Measurements from ENCODE around the gene SLC24A3.

SLC24A3 gene

DNA sequence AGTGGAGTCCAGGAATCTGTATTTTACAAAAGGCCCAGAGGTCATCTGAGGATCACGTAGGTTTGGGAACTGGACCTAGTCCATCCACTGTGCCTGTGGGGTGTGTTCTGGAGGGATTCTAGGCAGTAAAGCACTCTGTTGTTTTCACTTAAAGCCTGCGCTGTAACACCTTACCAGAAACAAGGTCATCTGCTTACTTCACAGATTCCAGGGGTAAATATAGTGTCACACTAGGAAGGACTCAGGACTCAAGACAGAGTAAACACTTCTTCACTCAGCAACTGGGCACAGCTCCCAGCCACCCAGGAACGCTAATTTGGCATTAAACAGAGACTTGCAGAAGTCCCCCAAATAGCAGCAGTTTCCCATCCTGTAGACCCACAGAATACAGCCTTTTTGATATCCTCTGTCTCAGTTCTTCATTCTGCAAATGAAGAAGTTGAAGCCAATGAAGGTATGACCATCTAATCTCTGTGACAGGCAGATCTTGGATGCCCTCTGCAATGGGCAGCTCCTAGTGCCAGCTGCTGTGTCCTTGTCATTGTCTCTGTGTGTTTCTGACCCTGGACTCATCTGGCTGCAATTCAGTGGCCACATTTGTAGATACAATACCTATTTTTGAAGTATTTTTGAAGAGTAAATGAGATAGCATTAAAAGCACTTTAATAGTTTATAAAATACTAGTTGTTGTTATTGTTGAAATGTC is 129.1 kb downstream of the SLC24A3 start:
- TF ChIP-seq, protein P1, sequence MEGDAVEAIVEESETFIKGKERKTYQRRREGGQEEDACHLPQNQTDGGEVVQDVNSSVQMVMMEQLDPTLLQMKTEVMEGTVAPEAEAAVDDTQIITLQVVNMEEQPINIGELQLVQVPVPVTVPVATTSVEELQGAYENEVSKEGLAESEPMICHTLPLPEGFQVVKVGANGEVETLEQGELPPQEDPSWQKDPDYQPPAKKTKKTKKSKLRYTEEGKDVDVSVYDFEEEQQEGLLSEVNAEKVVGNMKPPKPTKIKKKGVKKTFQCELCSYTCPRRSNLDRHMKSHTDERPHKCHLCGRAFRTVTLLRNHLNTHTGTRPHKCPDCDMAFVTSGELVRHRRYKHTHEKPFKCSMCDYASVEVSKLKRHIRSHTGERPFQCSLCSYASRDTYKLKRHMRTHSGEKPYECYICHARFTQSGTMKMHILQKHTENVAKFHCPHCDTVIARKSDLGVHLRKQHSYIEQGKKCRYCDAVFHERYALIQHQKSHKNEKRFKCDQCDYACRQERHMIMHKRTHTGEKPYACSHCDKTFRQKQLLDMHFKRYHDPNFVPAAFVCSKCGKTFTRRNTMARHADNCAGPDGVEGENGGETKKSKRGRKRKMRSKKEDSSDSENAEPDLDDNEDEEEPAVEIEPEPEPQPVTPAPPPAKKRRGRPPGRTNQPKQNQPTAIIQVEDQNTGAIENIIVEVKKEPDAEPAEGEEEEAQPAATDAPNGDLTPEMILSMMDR (IDR thresholded peaks at IDR 0.05; ENCODE audit: low read depth, low read length) = no peak
- no peak overlapping the region for H3K4me3 ChIP-seq (replicated peaks in 1 of 2; ENCODE audit: low read depth in 2 of 2, low read length in 2 of 2)
- DNase-seq (ENCODE audit: low read depth in 2 of 2) = no peak

DNA sequence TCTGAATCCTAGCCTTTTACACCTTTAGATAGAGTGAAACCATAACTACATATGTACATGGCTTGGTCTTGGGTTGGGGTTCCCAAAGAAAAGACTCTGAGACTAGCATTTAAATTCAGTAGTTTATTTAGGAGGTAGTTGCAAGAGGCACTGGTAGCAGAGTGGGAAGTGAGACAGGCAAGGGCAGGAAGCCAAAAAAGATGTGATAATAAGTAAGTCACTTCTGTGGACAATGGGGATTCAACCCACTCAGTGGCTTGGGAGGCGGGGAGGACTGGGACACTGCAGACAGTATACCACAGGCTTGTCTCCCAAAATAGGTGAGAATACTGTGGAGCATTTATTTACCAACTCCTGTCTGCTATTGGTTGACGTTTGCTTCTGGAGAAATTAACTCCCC is 131.9 kb downstream of the SLC24A3 start:
- no peak overlapping the region for H3K4me3 ChIP-seq (replicated peaks in 1 of 2; ENCODE audit: low read depth in 2 of 2, low read length in 2 of 2)
- no peak for DNase-seq (ENCODE audit: low read depth in 2 of 2)
- TF ChIP-seq, protein P1 (IDR thresholded peaks at IDR 0.05; ENCODE audit: low read depth, low read length) = no peak

DNA sequence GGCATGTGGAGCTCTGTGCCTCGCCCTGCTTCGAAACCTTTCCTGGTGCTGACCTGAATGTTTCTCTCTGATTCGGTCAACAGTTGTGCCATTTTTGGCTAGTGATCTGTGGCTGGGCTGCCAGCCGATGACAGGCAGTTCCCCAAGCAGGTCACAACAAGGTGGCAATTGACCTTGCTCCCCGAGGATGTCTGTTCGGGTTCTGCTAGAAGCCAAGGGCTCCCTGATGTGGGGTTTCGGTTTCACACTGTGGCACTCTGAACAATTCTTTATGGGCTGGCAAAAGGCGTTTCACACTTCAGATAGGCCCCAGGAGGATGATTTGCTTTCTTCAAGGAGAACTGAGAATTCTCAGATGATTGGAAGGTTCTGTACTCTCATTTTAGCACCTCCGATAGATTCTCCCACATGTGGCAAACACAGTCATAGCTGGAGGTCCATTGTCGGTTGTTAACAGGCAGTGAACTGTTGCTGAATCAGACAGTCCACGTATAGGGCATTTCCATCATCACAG is 135.6 kb downstream of the SLC24A3 start:
- no peak for DNase-seq (ENCODE audit: low read depth in 2 of 2)
- no peak overlapping the region for H3K4me3 ChIP-seq (replicated peaks in 1 of 2; ENCODE audit: low read depth in 2 of 2, low read length in 2 of 2)

DNA sequence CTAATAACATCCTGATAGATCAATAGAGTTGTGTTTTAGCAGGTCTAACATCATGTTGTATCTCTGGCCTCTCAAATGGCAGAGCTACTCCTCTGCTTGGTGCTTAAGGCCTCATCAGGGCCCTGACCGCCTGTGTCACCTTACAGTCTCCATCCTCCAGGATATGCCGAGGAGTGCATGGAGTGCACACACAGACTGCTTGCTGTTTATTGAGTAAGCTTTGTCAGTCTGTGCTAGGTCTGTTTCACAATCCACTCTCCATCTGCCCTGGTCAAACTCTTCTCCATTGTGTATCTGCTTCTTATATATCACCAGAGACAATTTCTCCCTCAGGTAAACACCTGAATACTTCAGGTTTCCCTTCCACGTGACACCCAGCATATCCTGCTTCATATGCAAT is 136.1 kb downstream of the SLC24A3 start:
- TF ChIP-seq, protein P1 (IDR thresholded peaks at IDR 0.05; ENCODE audit: low read depth, low read length) = no peak
- no peak for DNase-seq (ENCODE audit: low read depth in 2 of 2)
- H3K4me3 ChIP-seq (replicated peaks in 1 of 2; ENCODE audit: low read depth in 2 of 2, low read length in 2 of 2) = no peak overlapping the region

More for the DNA sequence above, 135.6 kb downstream of the SLC24A3 start:
- TF ChIP-seq, protein P1 (IDR thresholded peaks at IDR 0.05; ENCODE audit: low read depth, low read length) = no peak

DNA sequence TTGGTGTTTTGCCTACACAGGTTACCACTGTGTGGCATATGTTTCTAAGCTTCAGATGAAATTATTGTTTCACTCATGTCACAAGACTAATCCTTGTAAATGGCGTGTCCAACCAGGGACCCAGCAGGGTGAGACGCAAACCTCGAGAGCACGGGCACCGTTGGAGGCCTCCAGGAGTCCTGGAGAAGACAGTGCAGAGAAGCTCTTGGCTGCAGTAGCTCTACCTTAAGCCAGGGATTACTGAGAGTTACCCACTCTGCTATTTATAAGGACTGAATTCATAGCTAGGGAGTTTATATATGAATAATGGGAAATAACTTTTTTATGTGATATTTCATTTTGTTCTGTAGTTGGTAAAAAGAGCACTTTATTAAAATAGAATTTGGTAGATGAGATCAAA is 137.4 kb downstream of the SLC24A3 start:
- TF ChIP-seq, protein P1 (IDR thresholded peaks at IDR 0.05; ENCODE audit: low read depth, low read length) = no peak
- DNase-seq (ENCODE audit: low read depth in 2 of 2) = no peak

DNA sequence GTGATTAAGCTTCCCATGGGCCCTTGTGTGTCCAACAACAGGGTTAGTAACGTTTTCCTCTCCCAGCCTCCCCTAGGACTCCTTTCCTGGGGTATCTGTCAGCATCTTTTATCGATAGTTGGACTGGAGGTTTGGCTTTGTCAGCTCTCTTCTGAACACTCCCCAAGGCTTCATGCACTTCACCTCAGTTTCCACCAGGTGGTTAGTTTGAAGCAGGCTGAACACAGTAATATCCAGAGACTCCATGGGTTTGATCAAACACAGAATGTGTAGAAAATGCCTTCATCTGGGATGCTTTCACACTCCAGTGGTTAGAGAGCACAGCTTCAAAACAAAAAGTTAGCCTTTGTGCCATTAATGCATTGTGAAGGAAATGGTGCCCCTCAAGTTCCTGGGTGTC is 139.1 kb downstream of the SLC24A3 start:
- no peak overlapping the region for H3K4me3 ChIP-seq (replicated peaks in 1 of 2; ENCODE audit: low read depth in 2 of 2, low read length in 2 of 2)
- DNase-seq (ENCODE audit: low read depth in 2 of 2) = no peak
- TF ChIP-seq, protein P1 (IDR thresholded peaks at IDR 0.05; ENCODE audit: low read depth, low read length) = no peak

More for the DNA sequence above, 137.4 kb downstream of the SLC24A3 start:
- H3K4me3 ChIP-seq (replicated peaks in 1 of 2; ENCODE audit: low read depth in 2 of 2, low read length in 2 of 2) = no peak overlapping the region

All from cardiac fibroblast (primary cell).